ENCODE results near the gene CREB1. TPM values are rescaled to one million over a fixed set of nuclear protein-coding genes. Genes with fewer than 3 reads are reported as not detected.
A peak's percentile ranks its signal among the peaks of the same experiment; 100 is the strongest.

CREB1 gene
- total RNA-seq, 2 donors from 2014 or later: 17.9 to 20.1 TPM

- Histone ChIP-seq H3K27ac (no peak overlapping the region), H3K9me3 (no peaks in the 10 kb centered on the region), H3K36me3 (replicated peaks in 1 of 2; ENCODE audit: insufficient read depth in 1 of 2, low read depth in 2 of 2) (no peaks in the 10 kb centered on the region), H3K4me3 (no peak overlapping the region), H3K4me1 (peaks cover 13% of the 10 kb centered on the region), H3K27me3 (no peaks in the 10 kb centered on the region)
- intact Hi-C loops (cut with DNase I): no loop called here
- no peak for ATAC-seq
- 75 to 85% methylated on average over 7 of the region's 7 CpGs for WGBS, 2 donors
- peak in 1 of 4 donors; percentile 23 for DNase-seq
- TF ChIP-seq, protein P1, sequence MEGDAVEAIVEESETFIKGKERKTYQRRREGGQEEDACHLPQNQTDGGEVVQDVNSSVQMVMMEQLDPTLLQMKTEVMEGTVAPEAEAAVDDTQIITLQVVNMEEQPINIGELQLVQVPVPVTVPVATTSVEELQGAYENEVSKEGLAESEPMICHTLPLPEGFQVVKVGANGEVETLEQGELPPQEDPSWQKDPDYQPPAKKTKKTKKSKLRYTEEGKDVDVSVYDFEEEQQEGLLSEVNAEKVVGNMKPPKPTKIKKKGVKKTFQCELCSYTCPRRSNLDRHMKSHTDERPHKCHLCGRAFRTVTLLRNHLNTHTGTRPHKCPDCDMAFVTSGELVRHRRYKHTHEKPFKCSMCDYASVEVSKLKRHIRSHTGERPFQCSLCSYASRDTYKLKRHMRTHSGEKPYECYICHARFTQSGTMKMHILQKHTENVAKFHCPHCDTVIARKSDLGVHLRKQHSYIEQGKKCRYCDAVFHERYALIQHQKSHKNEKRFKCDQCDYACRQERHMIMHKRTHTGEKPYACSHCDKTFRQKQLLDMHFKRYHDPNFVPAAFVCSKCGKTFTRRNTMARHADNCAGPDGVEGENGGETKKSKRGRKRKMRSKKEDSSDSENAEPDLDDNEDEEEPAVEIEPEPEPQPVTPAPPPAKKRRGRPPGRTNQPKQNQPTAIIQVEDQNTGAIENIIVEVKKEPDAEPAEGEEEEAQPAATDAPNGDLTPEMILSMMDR (IDR thresholded peaks at IDR 0.05): no peak
- no peak for TF ChIP-seq POLR2A (IDR thresholded peaks at IDR 0.05)
These were observed 27.8 kb upstream of the CREB1 start for GRCh38 chr2:207501802-207502576.

DNA sequence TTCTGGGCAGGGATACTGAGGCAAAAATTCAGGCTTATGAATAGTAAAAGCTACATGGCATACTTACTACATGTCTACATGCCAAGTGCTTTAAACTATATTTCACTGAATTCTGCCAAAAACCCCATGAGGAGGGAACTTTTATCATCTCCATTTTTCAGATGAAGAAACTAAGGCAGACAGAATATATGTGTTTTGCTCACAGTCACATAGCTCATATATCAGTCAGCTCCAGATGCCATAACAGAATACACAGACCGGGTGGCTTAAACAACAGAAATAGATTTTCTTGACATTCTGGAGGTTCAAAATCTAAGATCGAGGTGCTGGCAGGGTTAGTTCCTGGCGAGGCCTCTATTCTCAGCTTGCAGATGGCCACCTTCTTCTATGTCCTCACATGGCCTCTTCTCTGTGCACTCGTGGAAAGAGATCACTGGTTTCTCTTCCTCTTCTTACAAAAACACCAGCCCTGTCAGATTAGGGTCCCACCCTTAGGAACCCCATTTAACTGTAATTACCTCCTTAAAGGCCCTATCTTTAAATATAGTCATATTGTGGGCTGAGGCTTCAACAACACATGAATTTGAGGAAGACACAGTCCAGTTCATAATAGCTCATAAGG is 27.1 kb upstream of the CREB1 start:
- H3K27me3 ChIP-seq: no peaks in the 10 kb centered on the region
- H3K4me3 ChIP-seq: no peak overlapping the region
- H3K4me1 ChIP-seq: peaks cover 13% of the 10 kb centered on the region
- no peaks in the 10 kb centered on the region for H3K9me3 ChIP-seq
- peak in 1 of 4 donors; percentile 32 for DNase-seq
- 70 to 76% methylated on average over 4 of the region's 4 CpGs for whole genome bisulfite sequencing, 2 donors
- TF ChIP-seq POLR2A (IDR thresholded peaks at IDR 0.05): no peak
- TF ChIP-seq, protein P1 (IDR thresholded peaks at IDR 0.05): no peak
- intact Hi-C loops (cut with DNase I): no loop called here
- no peaks in the 10 kb centered on the region for H3K36me3 ChIP-seq (replicated peaks in 1 of 2; ENCODE audit: insufficient read depth in 1 of 2, low read depth in 2 of 2)
- no peak overlapping the region for H3K27ac ChIP-seq
- ATAC-seq: no peak

GRCh38 chr2:207503234-207503633 is 26.5 kb upstream of the CREB1 start:
- DNase-seq: peak in 1 of 4 donors; percentile 20

DNA sequence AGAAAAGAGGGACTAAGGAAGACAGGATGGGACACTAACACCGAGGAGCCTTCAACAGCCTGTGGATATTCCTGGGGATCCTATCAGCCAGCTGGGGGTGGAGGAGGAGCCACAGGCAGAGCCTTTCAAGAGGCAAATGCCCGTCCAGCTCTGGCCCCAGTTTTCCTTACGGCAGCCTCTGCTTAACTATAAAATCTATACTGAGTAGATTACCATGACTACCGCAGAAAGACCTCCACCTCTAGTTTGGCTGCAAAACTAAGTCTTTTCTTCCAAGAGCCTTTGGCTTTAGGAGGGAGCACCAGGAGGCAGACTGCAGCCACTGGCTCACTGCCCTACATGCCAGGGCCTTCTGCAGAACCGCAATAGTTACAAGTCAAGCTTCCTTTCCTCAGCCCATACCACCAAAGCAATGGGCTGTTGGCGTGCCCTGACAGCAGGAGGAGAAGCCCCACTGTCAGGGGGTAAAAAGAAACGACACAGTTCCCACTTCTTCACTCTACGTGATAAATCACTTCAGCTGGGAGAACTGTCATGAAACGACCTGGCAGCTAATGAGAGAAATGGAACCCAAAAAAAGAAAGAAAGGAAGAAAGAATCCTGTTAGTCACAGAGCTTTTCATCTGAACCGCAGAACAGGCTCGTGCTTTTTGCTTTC is 25.1 kb upstream of the CREB1 start:
- WGBS, 2 donors: 27 to 29% methylated on average over 10 to 11 of the region's 11 CpGs
- ATAC-seq: peak; percentile 41
- no peak overlapping the region for H3K4me3 ChIP-seq

More at GRCh38 chr2:207503234-207503633, 26.5 kb upstream of the CREB1 start:
- WGBS, 2 donors: 68 to 69% methylated on average over 5 of the region's 5 CpGs
- peaks cover 13% of the 10 kb centered on the region for H3K4me1 ChIP-seq
- no peaks in the 10 kb centered on the region for H3K27me3 ChIP-seq
- no peak overlapping the region for H3K4me3 ChIP-seq
- intact Hi-C loops (cut with DNase I): no loop called here
- H3K36me3 ChIP-seq (replicated peaks in 1 of 2; ENCODE audit: insufficient read depth in 1 of 2, low read depth in 2 of 2): no peaks in the 10 kb centered on the region
- H3K9me3 ChIP-seq: no peaks in the 10 kb centered on the region
- ATAC-seq: no peak
- TF ChIP-seq, protein P1 (IDR thresholded peaks at IDR 0.05): no peak
- no peak for TF ChIP-seq POLR2A (IDR thresholded peaks at IDR 0.05)
- no peak overlapping the region for H3K27ac ChIP-seq

More for the DNA sequence above, 25.1 kb upstream of the CREB1 start:
- no peaks in the 10 kb centered on the region for H3K9me3 ChIP-seq
- no peak overlapping the region for H3K27ac ChIP-seq
- intact Hi-C loops (cut with DNase I): no loop called here
- TF ChIP-seq, protein P1 (IDR thresholded peaks at IDR 0.05): no peak
- TF ChIP-seq POLR2A (IDR thresholded peaks at IDR 0.05): no peak
- no peaks in the 10 kb centered on the region for H3K36me3 ChIP-seq (replicated peaks in 1 of 2; ENCODE audit: insufficient read depth in 1 of 2, low read depth in 2 of 2)
- peak in 3 of 4 donors; percentile 21 to 57 (median 28) for DNase-seq
- H3K4me1 ChIP-seq: peaks cover 13% of the 10 kb centered on the region
- no peaks in the 10 kb centered on the region for H3K27me3 ChIP-seq

Data from body of pancreas (tissue), 4 donors.